LoVo (cell line): ENCODE results near the gene A4GALT.
"Not testable (repeated sequence)": the region's sequence is repeated elsewhere in the genome, so short reads cannot be mapped to it uniquely, and the experiment has no call there.

Experiments used
- DNase-seq: peaks from one replicate; pipeline ENCODE4 v3.0.0-alpha.2; 2016; ENCODE audit warnings: low spot score

The A4GALT gene

GRCh38 chr22:42720263-42721044, at the start of gene A4GALT:
Gene A4GALT (minus strand): TSS chr22:42720870. CDS start chr22:42693951, 26,919 bp downstream.
- peak; percentile 37 for DNase-seq

- DNase-seq, result no peak
Observed at GRCh38 chr22:42770448-42770726, 49.7 kb upstream of the A4GALT start.

- DNase-seq, result no peak
Observed at GRCh38 chr22:42769574-42770447, 49.1 kb upstream of the A4GALT start.

- no peak for DNase-seq
Observed at GRCh38 chr22:42769238-42769573, 48.5 kb upstream of the A4GALT start.

- no peak for DNase-seq
Observed at GRCh38 chr22:42768385-42769035, 47.8 kb upstream of the A4GALT start.

- no peak for DNase-seq
Observed at GRCh38 chr22:42766860-42767259, 46.2 kb upstream of the A4GALT start.

GRCh38 chr22:42764895-42765363, 44.3 kb upstream of the A4GALT start:
- no peak for DNase-seq

GRCh38 chr22:42763965-42764480, 43.4 kb upstream of the A4GALT start:
- DNase-seq, result no peak

- no peak for DNase-seq
Observed at GRCh38 chr22:42760806-42761565, 40.3 kb upstream of the A4GALT start.

GRCh38 chr22:42758931-42759629, 38.4 kb upstream of the A4GALT start:
- no peak for DNase-seq

- DNase-seq, result not testable (repeated sequence)
Observed at GRCh38 chr22:42755553-42755952, 34.9 kb upstream of the A4GALT start.

- not testable (repeated sequence) for DNase-seq
Observed at GRCh38 chr22:42755121-42755520, 34.5 kb upstream of the A4GALT start.

GRCh38 chr22:42754658-42755057, 34.0 kb upstream of the A4GALT start:
- no peak for DNase-seq

GRCh38 chr22:42752912-42753311, 32.2 kb upstream of the A4GALT start:
- no peak for DNase-seq

GRCh38 chr22:42752230-42752746, 31.6 kb upstream of the A4GALT start:
- no peak for DNase-seq

GRCh38 chr22:42750421-42750820, 29.8 kb upstream of the A4GALT start:
- not testable (repeated sequence) for DNase-seq

- DNase-seq, result no peak
Observed at GRCh38 chr22:42747701-42748513, 27.2 kb upstream of the A4GALT start.

GRCh38 chr22:42745118-42745517, 24.4 kb upstream of the A4GALT start:
- no peak for DNase-seq

- DNase-seq, result no peak
Observed at GRCh38 chr22:42743501-42743991, 22.9 kb upstream of the A4GALT start.

- no peak for DNase-seq
Observed at GRCh38 chr22:42742940-42743339, 22.3 kb upstream of the A4GALT start.
